G401 (cell line): ENCODE measurements around the gene TCF7L1. TPM values are rescaled to one million over a fixed set of nuclear protein-coding genes. Genes with fewer than 3 reads are reported as not detected.
A peak's percentile ranks its signal among the peaks of the same experiment; 100 is the strongest.
"Not testable (repeated sequence)": the region's sequence is repeated elsewhere in the genome, so short reads cannot be mapped to it uniquely, and the experiment has no call there.

Experiments used
- DNase-seq: peaks from one replicate; pipeline ENCODE4 v3.0.0-alpha.2; 2015; ENCODE audit warnings: low spot score
- in situ Hi-C: cut with HindIII; loops from 2 replicates; pipeline ENCODE4 v1.10.0; 2016; ENCODE audit warnings: low sequenced_read_pairs, mixed read lengths
- total RNA-seq: library from RNA; depleted of rRNA; stranded (reverse); fragments of >200 nt; shearing (Covaris generic); gene quantifications from 2 replicates; pipeline ENCODE4 v1.2.3, GENCODE V29; 2014

The TCF7L1 gene
- total RNA-seq, 1 experiment from 2014 or later: 0.44 TPM

GRCh38 chr2:85129861-85130260 lies 3.3 kb upstream of the TCF7L1 start:
- in situ Hi-C loops: no loop called here
- no peak for DNase-seq

GRCh38 chr2:85130407-85130806 lies 2.8 kb upstream of the TCF7L1 start:
- no peak for DNase-seq
- in situ Hi-C loops: no loop called here

- DNase-seq: peak; percentile 7
- in situ Hi-C loops: no loop called here
These were observed 2.1 kb upstream of the TCF7L1 start for GRCh38 chr2:85131116-85131515.

GRCh38 chr2:85132397-85132796 lies 795 bp upstream of the TCF7L1 start:
- in situ Hi-C loops: no loop called here
- no peak for DNase-seq

- in situ Hi-C loops: no loop called here
These were observed 611 bp downstream of the TCF7L1 start for GRCh38 chr2:85133751-85134254.

GRCh38 chr2:85134255-85134895 lies 1.2 kb downstream of the TCF7L1 start:
- in situ Hi-C loops: no loop called here
- DNase-seq: no peak

More at GRCh38 chr2:85133751-85134254, 611 bp downstream of the TCF7L1 start:
- DNase-seq: no peak

GRCh38 chr2:85134896-85135659 lies 1.9 kb downstream of the TCF7L1 start:
- in situ Hi-C loops: no loop called here

GRCh38 chr2:85135660-85135914 lies 2.4 kb downstream of the TCF7L1 start:
- in situ Hi-C loops: no loop called here
- no peak for DNase-seq

More at GRCh38 chr2:85134896-85135659, 1.9 kb downstream of the TCF7L1 start:
- DNase-seq: no peak

- DNase-seq: no peak
- in situ Hi-C loops: no loop called here
These were observed 4.0 kb downstream of the TCF7L1 start for GRCh38 chr2:85137156-85137555.

GRCh38 chr2:85143463-85144082 lies 10.4 kb downstream of the TCF7L1 start:
- in situ Hi-C loops: no loop called here
- DNase-seq: no peak

GRCh38 chr2:85145116-85145820 lies 12.1 kb downstream of the TCF7L1 start:
- in situ Hi-C loops: loop anchor here (5.0 kb wide), 1 partner anchor 37 kb away; no protein-coding TSS in a partner anchor
- no peak for DNase-seq

GRCh38 chr2:85148190-85148589 lies 15.0 kb downstream of the TCF7L1 start:
- in situ Hi-C loops: loop anchor here (5.0 kb wide), 1 partner anchor 34 kb away; no protein-coding TSS in a partner anchor

GRCh38 chr2:85151026-85151425 lies 17.8 kb downstream of the TCF7L1 start:
- in situ Hi-C loops: no loop called here
- no peak for DNase-seq

More at GRCh38 chr2:85148190-85148589, 15.0 kb downstream of the TCF7L1 start:
- DNase-seq: no peak

GRCh38 chr2:85152895-85153294 lies 19.7 kb downstream of the TCF7L1 start:
- no peak for DNase-seq
- in situ Hi-C loops: no loop called here

GRCh38 chr2:85154048-85154753 lies 21.0 kb downstream of the TCF7L1 start:
- no peak for DNase-seq
- in situ Hi-C loops: no loop called here

GRCh38 chr2:85155082-85155481 lies 21.9 kb downstream of the TCF7L1 start:
- DNase-seq, in situ Hi-C loops: not testable (repeated sequence)

- no peak for DNase-seq
- in situ Hi-C loops: no loop called here
These were observed 23.0 kb downstream of the TCF7L1 start for GRCh38 chr2:85156153-85156552.

- in situ Hi-C loops: no loop called here
These were observed 23.4 kb downstream of the TCF7L1 start for GRCh38 chr2:85156619-85157018.

GRCh38 chr2:85157345-85157744 lies 24.2 kb downstream of the TCF7L1 start:
- in situ Hi-C loops: no loop called here

More at GRCh38 chr2:85156619-85157018, 23.4 kb downstream of the TCF7L1 start:
- no peak for DNase-seq

More at GRCh38 chr2:85157345-85157744, 24.2 kb downstream of the TCF7L1 start:
- no peak for DNase-seq
